K562 (cell line): Measurements from ENCODE around the gene EPHA4. TPM values are rescaled to one million over a fixed set of nuclear protein-coding genes. Genes with fewer than 3 reads are reported as not detected.

Experiments used
- COPS2 ChIP-seq: fragments of 450-650 bp; conservative IDR thresholded peaks from 2 replicates; pipeline ENCODE4 v1.6.1; 2016; ENCODE audit warnings: mild to moderate bottlenecking, moderate library complexity
- ELK1 ChIP-seq: sonication (generic); formaldehyde crosslinking; IDR thresholded peaks from 2 replicates; pipeline ENCODE4 v1.8.1; 2022; ENCODE audit warnings: missing genetic modification reagents
- GTF2B ChIP-seq: IDR thresholded peaks from 2 replicates; pipeline ENCODE4 v1.6.1; 2011; ENCODE audit not compliant: insufficient read length; ENCODE audit errors: extremely low read depth
- MCM2 ChIP-seq: fragments of 450-650 bp; IDR thresholded peaks from 2 replicates; pipeline ENCODE4 v1.6.1; 2017; ENCODE audit warnings: low read depth, mild to moderate bottlenecking
- NBN ChIP-seq: fragments of 450-650 bp; IDR thresholded peaks from 2 replicates; pipeline ENCODE4 v1.6.1; 2016; ENCODE audit warnings: low read depth, mild to moderate bottlenecking
- NCOA4 ChIP-seq: fragments of 450-650 bp; IDR thresholded peaks from 2 replicates; pipeline ENCODE4 v1.6.1; 2018; ENCODE audit warnings: mild to moderate bottlenecking; ENCODE audit not compliant: partially characterized antibody
- RHOXF2B ChIP-seq: fragments of 250-450 bp; sonication (Bioruptor Pico); conservative IDR thresholded peaks from 2 replicates; pipeline ENCODE4 v1.5.1; 2021
- TOE1 ChIP-seq, 2 experiments: fragments of 450-650 bp in 1 of 2; sonication (generic) in 1 of 2; formaldehyde crosslinking in 1 of 2; IDR thresholded peaks; 2 replicates each; pipeline versions ENCODE4 v1.7.1 to v1.8.0; 2016 to 2022; ENCODE audit warnings: borderline replicate concordance in 2 of 2, mild to moderate bottlenecking in 2 of 2, antibody characterized with exemption in 1 of 2, inconsistent platforms in 1 of 2, low read depth in 1 of 2, missing genetic modification reagents in 1 of 2, moderate library complexity in 1 of 2
- ZBTB11 ChIP-seq, 3 experiments: fragments of 200-800 bp in 1 of 3; fragments of 250-450 bp in 1 of 3; fragments of 450-650 bp in 1 of 3; sonication (Bioruptor Pico) in 1 of 3; sonication (Bioruptor generic) in 1 of 3; formaldehyde crosslinking in 1 of 3; IDR thresholded peaks; 2 replicates each; pipeline versions ENCODE4 v1.6.1 to v1.8.0; 2016 to 2022; ENCODE audit warnings: mild to moderate bottlenecking in 2 of 3, missing genetic modification characterization in 2 of 3, missing compliant biosample characterization in 1 of 3, moderate library complexity in 1 of 3
- ZBTB40 ChIP-seq, 2 experiments: fragments of 450-650 bp in 1 of 2; sonication (generic) in 1 of 2; formaldehyde crosslinking in 1 of 2; IDR thresholded peaks; 2 replicates each; pipeline versions ENCODE4 v1.7.1 to v1.9.0; 2016 to 2022; ENCODE audit warnings: inconsistent platforms in 1 of 2, mild to moderate bottlenecking in 1 of 2, missing genetic modification reagents in 1 of 2
- ZFP30 ChIP-seq: fragments of 250-450 bp; sonication (Bioruptor Pico); IDR thresholded peaks from 2 replicates; pipeline ENCODE4 v1.8.0; 2022; ENCODE audit warnings: moderate library complexity, mild to moderate bottlenecking, inconsistent platforms, borderline replicate concordance
- polyA plus RNA-seq, 8 experiments: library from polyadenylated mRNA; depleted of rRNA in 4 of 8; stranded (reverse) in 5 of 8; unstranded in 3 of 8; fragments of >200 nt; fragmentation: Nextera tagmentation in 2 of 8; fragmentation: Illumina TruSeq in 1 of 8; extraction: Ambion mirVana in 2 of 8; extraction: Trizol in 1 of 8; gene quantifications; 2 replicates each; pipeline versions ENCODE4 v1.2.1 to v1.2.3, GENCODE V29; 2011 to 2014; ENCODE audit warnings: inconsistent platforms in 1 of 8, missing spikeins in 1 of 8
- total RNA-seq, 7 experiments: library from RNA; depleted of rRNA in 6 of 7; stranded (reverse); fragments of >200 nt in 6 of 7; fragmentation: Illumina TruSeq in 2 of 7; extraction: Trizol in 2 of 7; gene quantifications; 2 replicates each; pipeline versions ENCODE4 v1.2.1 to v1.2.3, GENCODE V29; 2011 to 2021; ENCODE audit warnings: low replicate concordance in 1 of 7

Gene EPHA4
- total and polyA plus RNA-seq, 9 of the 15 experiments (the other 6 are each of a cell fraction or from before 2014, with no cell fraction given) = 0.07 to 0.09 (median 0.07) TPM; not detected in 6

- TF ChIP-seq ZBTB40 (IDR thresholded peaks at IDR 0.05) (no peak), ZBTB40 (CRISPR knock-in tag; IDR thresholded peaks at IDR 0.05) (no peak), ZFP30 (CRISPR knock-in tag) (no peak), ELK1 (CRISPR knock-in tag) (no peak), NCOA4 (no peak), RHOXF2B (CRISPR knock-in tag) (no peak), ZBTB11 (CRISPR knock-in tag; IDR thresholded peaks at IDR 0.05) (no peak), GTF2B (no peak), MCM2 (no peak), NBN (no peak), TOE1 (IDR thresholded peaks at IDR 0.05; ENCODE audit: borderline replicate concordance) (no peak), TOE1 (CRISPR knock-in tag; IDR thresholded peaks at IDR 0.05; ENCODE audit: borderline replicate concordance, low read depth) (no peak), COPS2 (no peak)
Observed at GRCh38 chr2:221502270-221503010, 69.7 kb downstream of the EPHA4 start (continued).
